ENCODE data around the gene PIGR. TPM values are rescaled to one million over a fixed set of nuclear protein-coding genes. Genes with fewer than 3 reads are reported as not detected.

The PIGR gene
- total and polyA plus RNA-seq, 9 donors, result 0.04 to 5.3 (median 0.73) TPM; not detected in 1

GRCh38 chr1:206945779-206946178 lies 487 bp downstream of the PIGR start:
- no peak for DNase-seq
- no peaks in the 10 kb centered on the region for H3K27me3 ChIP-seq
- no peak overlapping the region for H3K4me3 ChIP-seq
- intact Hi-C loops (cut with DNase I), result no loop called here
- no peaks in the 10 kb centered on the region for H3K4me1 ChIP-seq (ENCODE audit: insufficient read depth)
- H3K36me3 ChIP-seq, result no peaks in the 10 kb centered on the region
- 84 to 86% (median 84%) methylated on average over 4 of the region's 4 CpGs for WGBS, 3 donors
- H3K9me3 ChIP-seq, result no peaks in the 10 kb centered on the region
- H3K27ac ChIP-seq, result no peak overlapping the region
- TF ChIP-seq EP300 (IDR thresholded peaks at IDR 0.05) (no peak), CTCF (IDR thresholded peaks at IDR 0.05) (no peak), POLR2A (IDR thresholded peaks at IDR 0.05) (no peak)

- intact Hi-C loops (cut with DNase I), result no loop called here
- Histone ChIP-seq H3K27me3 (no peaks in the 10 kb centered on the region), H3K4me3 (no peak overlapping the region), H3K36me3 (no peaks in the 10 kb centered on the region), H3K9me3 (no peaks in the 10 kb centered on the region), H3K4me1 (ENCODE audit: insufficient read depth) (no peaks in the 10 kb centered on the region), H3K27ac (no peak overlapping the region)
- DNase-seq, result no peak
- TF ChIP-seq EP300 (IDR thresholded peaks at IDR 0.05) (no peak), POLR2A (IDR thresholded peaks at IDR 0.05) (no peak), CTCF (IDR thresholded peaks at IDR 0.05) (no peak)
- 62 to 70% (median 68%) methylated on average over 5 of the region's 5 CpGs for WGBS, 3 donors
Observed at GRCh38 chr1:206944703-206945102, 1.6 kb downstream of the PIGR start.

- DNase-seq, result no peak
- WGBS, 3 donors, result 25 to 28% (median 26%) methylated on average over 6 of the region's 6 CpGs
- no peaks in the 10 kb centered on the region for H3K27me3 ChIP-seq
Observed at GRCh38 chr1:206941766-206942418, 4.4 kb downstream of the PIGR start.

GRCh38 chr1:206940588-206940936 lies 5.7 kb downstream of the PIGR start:
- no peak for DNase-seq
- intact Hi-C loops (cut with DNase I), result no loop called here
- no peak overlapping the region for H3K27ac ChIP-seq
- 84 to 93% (median 91%) methylated on average over 3 of the region's 3 CpGs for WGBS, 3 donors
- no peaks in the 10 kb centered on the region for H3K4me1 ChIP-seq (ENCODE audit: insufficient read depth)
- TF ChIP-seq POLR2A (IDR thresholded peaks at IDR 0.05), result no peak
- no peak for TF ChIP-seq CTCF (IDR thresholded peaks at IDR 0.05)
- no peak for TF ChIP-seq EP300 (IDR thresholded peaks at IDR 0.05)
- no peaks in the 10 kb centered on the region for H3K9me3 ChIP-seq
- no peaks in the 10 kb centered on the region for H3K36me3 ChIP-seq
- H3K4me3 ChIP-seq, result no peak overlapping the region
- H3K27me3 ChIP-seq, result no peaks in the 10 kb centered on the region

More at GRCh38 chr1:206941766-206942418, 4.4 kb downstream of the PIGR start:
- no peaks in the 10 kb centered on the region for H3K9me3 ChIP-seq
- no peak for TF ChIP-seq EP300 (IDR thresholded peaks at IDR 0.05)
- TF ChIP-seq POLR2A (IDR thresholded peaks at IDR 0.05), result no peak
- TF ChIP-seq CTCF (IDR thresholded peaks at IDR 0.05), result no peak
- H3K4me1 ChIP-seq (ENCODE audit: insufficient read depth), result no peaks in the 10 kb centered on the region
- H3K4me3 ChIP-seq, result no peak overlapping the region
- H3K36me3 ChIP-seq, result no peaks in the 10 kb centered on the region
- H3K27ac ChIP-seq, result no peak overlapping the region
- intact Hi-C loops (cut with DNase I), result no loop called here

Data from ovary (tissue), 9 donors.